Endodermal cell (in vitro differentiated cells): ENCODE results near the gene CHRNA10. TPM values are rescaled to one million over a fixed set of nuclear protein-coding genes. Genes with fewer than 3 reads are reported as not detected.

Experiments
- DNase-seq: peaks from one replicate; pipeline ENCODE4 v3.0.0-alpha.2; 2017
- H3K27ac ChIP-seq: 2 replicates; pipeline ENCODE4 v1.5.1; 2013; ENCODE audit warnings: mild to moderate bottlenecking, low read depth, low read length, moderate library complexity
- H3K27me3 ChIP-seq: 2 replicates; pipeline ENCODE4 v1.6.1; 2013; ENCODE audit warnings: mild to moderate bottlenecking, low read length, moderate library complexity; ENCODE audit not compliant: insufficient read depth, control insufficient read depth, poor library complexity, severe bottlenecking
- H3K36me3 ChIP-seq: 2 replicates; pipeline ENCODE4 v1.7.0; 2013; ENCODE audit warnings: mild to moderate bottlenecking, low read length, moderate library complexity; ENCODE audit not compliant: control insufficient read depth, insufficient read depth
- H3K4me1 ChIP-seq: one replicate; pipeline ENCODE4 v1.7.0; 2013; ENCODE audit warnings: low read length; ENCODE audit not compliant: control insufficient read depth, insufficient read depth
- H3K4me3 ChIP-seq: 2 replicates; pipeline ENCODE4 v1.5.1; 2013; ENCODE audit warnings: mild to moderate bottlenecking, low read length, moderate library complexity
- H3K9ac ChIP-seq: 2 replicates; pipeline ENCODE4 v1.6.1; 2013; ENCODE audit warnings: mild to moderate bottlenecking, low read length, moderate library complexity; ENCODE audit not compliant: poor library complexity, severe bottlenecking; ENCODE audit errors: extremely low read depth
- H3K9me3 ChIP-seq: 2 replicates; pipeline ENCODE4 v1.6.1; 2013; ENCODE audit warnings: mild to moderate bottlenecking, low read length, moderate library complexity; ENCODE audit not compliant: control insufficient read depth
- H3K27ac Mint-ChIP-seq: 2 replicates; pipeline ENCODE4 v1.8.0; 2020; ENCODE audit warnings: mixed read lengths
- H3K27me3 Mint-ChIP-seq: 2 replicates; pipeline ENCODE4 v1.8.0; 2021; ENCODE audit warnings: mild to moderate bottlenecking, mixed read lengths; ENCODE audit not compliant: insufficient read depth
- H3K36me3 Mint-ChIP-seq: 2 replicates; pipeline ENCODE4 v1.8.0; 2020; ENCODE audit warnings: low read depth, mixed read lengths
- H3K4me1 Mint-ChIP-seq: 2 replicates; pipeline ENCODE4 v1.8.0; 2020; ENCODE audit warnings: mixed read lengths
- H3K4me3 Mint-ChIP-seq: 2 replicates; pipeline ENCODE4 v1.8.0; 2020; ENCODE audit warnings: mild to moderate bottlenecking, moderate library complexity, mixed read lengths
- H3K9me3 Mint-ChIP-seq: 2 replicates; pipeline ENCODE4 v1.8.0; 2020; ENCODE audit warnings: mild to moderate bottlenecking, mixed read lengths
- CTCF ChIP-seq: fragments of 200-600 bp; sonication (generic); conservative IDR thresholded peaks from 2 replicates; pipeline ENCODE4 v1.5.0; 2021; ENCODE audit warnings: antibody characterized with exemption, mild to moderate bottlenecking
- WGBS, 2 experiments: methylation state at CpG; one replicate each; pipeline versions ENCODE4 v1.1.5 to v1.1.7; 2013; ENCODE audit warnings: missing lambda C conversion rate in 2 of 2, mixed read lengths in 1 of 2; ENCODE audit not compliant: insufficient coverage in 1 of 2, insufficient read length in 1 of 2; 5-methylcytosine and 5-hydroxymethylcytosine counted together
- total RNA-seq, 2 donors: library from RNA; stranded (reverse); fragmentation: NEBNext Ultra II Directional in 1 of 2; extraction: Animal tissue kit (Norgen Biotek cat#: 25700) in 1 of 2; gene quantifications; 2 replicates in 1 of 2; 3 replicates in 1 of 2; pipeline ENCODE4 v1.2.1, GENCODE V29; 2021

CHRNA10 gene
- total RNA-seq, 2 donors from 2014 or later = 1.8 TPM

DNA sequence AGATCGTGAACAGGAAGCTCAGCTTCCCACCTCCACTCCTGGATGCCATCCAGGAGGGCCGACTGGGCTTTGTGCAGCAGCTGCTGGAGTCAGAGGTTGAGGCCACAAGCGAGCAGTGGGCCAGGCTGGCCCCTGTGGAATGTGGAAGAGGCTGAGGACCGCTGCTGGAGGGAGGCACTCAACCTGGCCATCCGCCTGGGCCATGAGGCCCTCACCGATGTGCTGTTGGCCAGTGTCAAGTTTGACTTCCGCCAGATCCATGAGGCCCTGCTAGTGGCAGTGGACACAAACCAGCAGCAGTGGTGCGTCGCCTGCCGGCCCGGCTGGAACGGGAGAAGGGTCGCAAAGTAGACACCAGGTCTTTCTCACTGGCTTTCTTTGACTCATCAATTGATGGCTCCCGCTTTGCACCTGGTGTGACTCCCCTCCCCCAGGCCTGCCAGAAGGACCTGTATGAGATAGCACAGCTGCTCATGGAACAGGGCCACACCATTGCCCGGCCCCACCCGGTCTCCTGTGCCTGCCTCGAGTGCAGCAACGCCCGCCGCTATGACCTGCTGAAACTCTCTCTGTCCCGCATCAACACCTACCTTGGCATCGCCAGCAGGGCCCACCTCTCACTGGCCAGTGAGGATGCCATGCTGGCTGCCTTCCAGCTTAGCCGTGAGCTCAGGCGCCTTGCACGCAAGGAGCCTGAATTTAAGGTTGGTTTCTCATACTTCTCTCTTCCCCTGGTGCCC lies 54.3 kb downstream of the CHRNA10 start:
- H3K4me1 Mint-ChIP-seq = peaks cover 22% of the 10 kb centered on the region
- no peak overlapping the region for H3K9ac ChIP-seq
- H3K9me3 Mint-ChIP-seq = peaks cover 3% of the 10 kb centered on the region
- no peak overlapping the region for H3K27ac ChIP-seq
- DNase-seq = peak; percentile 47
- H3K27me3 ChIP-seq = peaks cover 8% of the 10 kb centered on the region
- H3K36me3 Mint-ChIP-seq = no peaks in the 10 kb centered on the region
- H3K27me3 Mint-ChIP-seq = peaks cover 52% of the 10 kb centered on the region
- no peaks in the 10 kb centered on the region for H3K36me3 ChIP-seq
- no peak overlapping the region for H3K4me3 ChIP-seq
- TF ChIP-seq CTCF = no peak
- H3K4me3 Mint-ChIP-seq = no peak overlapping the region
- 90 to 93% methylated on average over 18 to 25 of the region's 25 CpGs for WGBS, 2 experiments
- H3K9me3 ChIP-seq = peaks cover 7% of the 10 kb centered on the region
- no peak overlapping the region for H3K27ac Mint-ChIP-seq
- no peaks in the 10 kb centered on the region for H3K4me1 ChIP-seq

DNA sequence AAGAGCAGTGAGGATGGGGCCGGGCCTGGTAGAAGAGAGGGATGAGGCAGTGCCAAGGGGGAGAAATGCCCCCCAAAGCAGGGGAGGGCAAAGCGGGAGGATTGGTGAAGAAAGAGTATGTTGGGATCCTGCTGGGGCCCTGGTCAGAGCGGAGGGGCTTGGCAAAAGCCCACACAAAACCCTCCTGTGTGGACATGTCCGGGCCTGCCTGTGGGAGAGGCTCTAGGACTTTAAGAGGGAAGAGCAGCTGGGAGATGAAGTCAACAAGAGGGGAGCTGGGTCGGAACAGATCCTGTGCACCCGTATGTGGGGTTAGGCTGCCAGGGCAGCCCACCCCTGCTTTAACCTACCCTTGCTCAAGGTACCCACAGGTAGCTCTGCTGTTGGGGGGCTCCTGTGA lies 55.2 kb downstream of the CHRNA10 start:
- peaks cover 59% of the 10 kb centered on the region for H3K27me3 Mint-ChIP-seq
- TF ChIP-seq CTCF = no peak
- H3K27ac Mint-ChIP-seq = no peak overlapping the region
- no peaks in the 10 kb centered on the region for H3K36me3 Mint-ChIP-seq
- no peak overlapping the region for H3K9ac ChIP-seq
- peak; percentile 37 for DNase-seq
- H3K4me1 Mint-ChIP-seq = peaks cover 18% of the 10 kb centered on the region
- WGBS, 2 experiments = 92 to 97% methylated on average over 5 to 6 of the region's 6 CpGs
- H3K27ac ChIP-seq = no peak overlapping the region
- no peaks in the 10 kb centered on the region for H3K36me3 ChIP-seq
- peaks cover 8% of the 10 kb centered on the region for H3K9me3 ChIP-seq
- no peak overlapping the region for H3K4me3 ChIP-seq
- no peak overlapping the region for H3K4me3 Mint-ChIP-seq
- H3K4me1 ChIP-seq = no peaks in the 10 kb centered on the region
- peaks cover 8% of the 10 kb centered on the region for H3K27me3 ChIP-seq
- H3K9me3 Mint-ChIP-seq = peaks cover 4% of the 10 kb centered on the region

Other genes starting within 250 kb of the CHRNA10 start
- gene ART5, start 29.4 kb downstream of the CHRNA10 start, total RNA-seq = 1 to 10 TPM; 6.4 to 7.8 TPM
- not detected for gene ART1, start 26.3 kb downstream of the CHRNA10 start, total RNA-seq
- gene NUP98, start 126.2 kb upstream of the CHRNA10 start, total RNA-seq = 10 to 100 TPM; 81.6 to 92.6 TPM
- 10 to 100 TPM; 38.5 to 52.2 TPM for gene PGAP2, start 137.2 kb upstream of the CHRNA10 start, total RNA-seq
- 10 to 100 TPM; 25.5 to 27.6 TPM for gene RHOG, start 169.6 kb upstream of the CHRNA10 start, total RNA-seq
- 10 to 100 TPM; 20.9 to 27.9 TPM for gene STIM1, start 184.3 kb upstream of the CHRNA10 start, total RNA-seq